Fibroblast of lung (primary cell): ENCODE measurements around the gene AGPAT1.

Source experiments
- CTCF ChIP-seq, 2 donors: IDR thresholded peaks in 1 of 2; conservative IDR thresholded peaks in 1 of 2; 1 replicate in 1 of 2; 2 replicates in 1 of 2; pipeline ENCODE4 v1.5.1; 2011 to 2012; ENCODE audit warnings: low read length in 2 of 2, control low read depth in 1 of 2, inconsistent platforms in 1 of 2, low read depth in 1 of 2, mild to moderate bottlenecking in 1 of 2
- EZH2 ChIP-seq: IDR thresholded peaks from 2 replicates; pipeline ENCODE4 v1.5.1; 2012; ENCODE audit warnings: low read length, control low read depth, mild to moderate bottlenecking; ENCODE audit errors: missing control alignments

GRCh38 chr6:32175322-32175710, 568 bp downstream of the AGPAT1 start:
- TF ChIP-seq CTCF (conservative IDR thresholded peaks at IDR 0.05 in 1 of 2, IDR thresholded peaks at IDR 0.05 in 1 of 2; ENCODE audit: low read depth in 1 of 2, low read length in 2 of 2) (no peak), EZH2 (no peak)
